K562 (cell line): ENCODE data around the gene CRY2. TPM values are rescaled to one million over a fixed set of nuclear protein-coding genes. Genes with fewer than 3 reads are reported as not detected.
A peak's percentile ranks its signal among the peaks of the same experiment; 100 is the strongest.

Source experiments
- ATAC-seq: fragments of 200-7000 bp; cut with Tn5 transposase; 3 replicates; pipeline ENCODE4 v1.9.1; 2020; ENCODE audit warnings: moderate library complexity
- BruUV-seq: library from RNA; stranded (reverse); fragments of 400-500 nt; replicated peaks from 2 replicates; lab custom pipeline; 2021; lab: Mats Ljungman, UMichigan
- CTCF ChIA-PET: fragments of 300-600 bp; formaldehyde crosslinking; extraction: SDS; loops from one replicate; lab custom pipeline; 2021; ENCODE audit warnings: low intra/inter-chr PET ratio; lab: Yijun Ruan, JAX
- POLR2A ChIA-PET: fragments of 300-600, 350-650 bp; sonication (Branson Sonifier 250); formaldehyde crosslinking; extraction: SDS; loops from one replicate; lab custom pipeline; 2021; ENCODE audit warnings: antibody characterized with exemption, inconsistent platforms; lab: Yijun Ruan, JAX
- DNase-seq, 4 experiments: peaks; one replicate each; pipeline versions ENCODE4 v3.0.0 to v3.0.0-alpha.2; 2011 to 2018; ENCODE audit warnings: low spot score in 3 of 4, mixed read lengths in 3 of 4; ENCODE audit errors: extremely low read depth in 1 of 4
- FAIRE-seq: peaks from 2 replicates; lab custom pipeline; 2011; peaks lifted over from hg19 to GRCh38; lab: Jason Lieb, UNC
- H2AFZ ChIP-seq: 2 replicates; pipeline ENCODE4 v1.6.0; 2011; ENCODE audit warnings: low read depth, low read length, control low read depth, inconsistent platforms
- H3K27ac ChIP-seq: fragments of 200-600 bp; 3 replicates; pipeline ENCODE4 v1.8.0; 2011; ENCODE audit warnings: low read depth, mild to moderate bottlenecking, control low read depth, inconsistent platforms, low read length, moderate library complexity, mixed read lengths; ENCODE audit errors: extremely low read depth
- H3K27me3 ChIP-seq, 2 experiments: fragments of 300-600 bp in 1 of 2; 2 replicates in 1 of 2; 3 replicates in 1 of 2; pipeline versions ENCODE4 v1.6.0 to v1.8.0; 2011; ENCODE audit warnings: inconsistent platforms in 2 of 2, low read length in 2 of 2, mild to moderate bottlenecking in 1 of 2, mixed read lengths in 1 of 2, moderate library complexity in 1 of 2; ENCODE audit not compliant: control insufficient read depth in 2 of 2, insufficient read depth in 2 of 2
- H3K36me3 ChIP-seq: fragments of 300-600 bp; 3 replicates; pipeline ENCODE4 v1.8.0; 2011; ENCODE audit warnings: mild to moderate bottlenecking, low read length, inconsistent platforms; ENCODE audit not compliant: control insufficient read depth, insufficient read depth
- H3K4me1 ChIP-seq, 2 experiments: fragments of 200-600 bp in 1 of 2; replicated peaks in 1 of 2; 2 replicates in 1 of 2; 3 replicates in 1 of 2; pipeline versions ENCODE4 v1.5.1 to v1.8.0; 2011; ENCODE audit warnings: inconsistent platforms in 2 of 2, low read length in 2 of 2, mild to moderate bottlenecking in 1 of 2, mixed read lengths in 1 of 2, moderate library complexity in 1 of 2; ENCODE audit not compliant: control insufficient read depth in 2 of 2, insufficient read depth in 2 of 2
- H3K4me2 ChIP-seq: 2 replicates; pipeline ENCODE4 v1.6.1; 2011; ENCODE audit warnings: low read length, control low read depth, inconsistent platforms, mixed read lengths; ENCODE audit not compliant: insufficient read depth
- H3K4me3 ChIP-seq: fragments of 200-600 bp; sonication (generic), shearing (Covaris generic); 2 replicates; pipeline ENCODE4 v1.5.1; 2016; ENCODE audit warnings: control low read depth, inconsistent platforms
- H3K79me2 ChIP-seq: fragments of 200-600 bp; 3 replicates; pipeline ENCODE4 v1.8.0; 2011; ENCODE audit warnings: low read length, inconsistent platforms; ENCODE audit not compliant: control insufficient read depth, insufficient read depth
- H3K9ac ChIP-seq, 2 experiments: 2 replicates each; pipeline versions ENCODE4 v1.6.0 to v1.6.1; 2011; ENCODE audit warnings: low read depth in 2 of 2, low read length in 2 of 2, control low read depth in 1 of 2, inconsistent platforms in 1 of 2, mild to moderate bottlenecking in 1 of 2, mixed read lengths in 1 of 2; ENCODE audit not compliant: insufficient read depth in 1 of 2
- H3K9me1 ChIP-seq: one replicate; pipeline ENCODE4 v1.6.0; 2011; ENCODE audit warnings: inconsistent platforms, mild to moderate bottlenecking, low read length, moderate library complexity; ENCODE audit not compliant: control insufficient read depth, insufficient read depth
- H3K9me3 ChIP-seq: replicated peaks from 2 replicates; pipeline ENCODE4 v1.5.1; 2011; ENCODE audit warnings: low read depth, low read length, inconsistent platforms; ENCODE audit not compliant: control insufficient read depth, insufficient read depth
- H4K20me1 ChIP-seq: replicated peaks from 2 replicates; pipeline ENCODE4 v1.6.1; 2011; ENCODE audit warnings: low read length, inconsistent platforms, mixed read lengths; ENCODE audit not compliant: control insufficient read depth, insufficient read depth
- MAZ ChIP-seq, 2 experiments: fragments of 450-650 bp in 1 of 2; sonication (generic) in 1 of 2; formaldehyde crosslinking; IDR thresholded peaks in 1 of 2; conservative IDR thresholded peaks in 1 of 2; 2 replicates each; pipeline versions ENCODE4 v1.4.0 to v1.5.0; 2020; ENCODE audit warnings: mild to moderate bottlenecking in 1 of 2, missing genetic modification reagents in 1 of 2
- WGBS: fragments of 100-300 bp; shearing (Covaris generic); methylation state at CpG from one replicate; pipeline ENCODE4 v1.1.6; 2016; ENCODE audit warnings: low coverage, mixed read lengths; ENCODE audit not compliant: insufficient coverage; ENCODE audit errors: missing lambda C conversion rate; 5-methylcytosine and 5-hydroxymethylcytosine counted together
- in situ Hi-C: fragments of 300-500 bp; cut with MboI; formaldehyde crosslinking; loops from 4 replicates; pipeline ENCODE4 v1.15.0; 2018; ENCODE audit warnings: inconsistent platforms, mixed read lengths
- intact Hi-C: fragments of 100-400 bp; cut with micrococcal nuclease; formaldehyde crosslinking; loops from 2 replicates; pipeline ENCODE4 v1.14.2; 2022
- polyA plus RNA-seq, 8 experiments: library from polyadenylated mRNA; depleted of rRNA in 4 of 8; stranded (reverse) in 5 of 8; unstranded in 3 of 8; fragments of >200 nt; fragmentation: Nextera tagmentation in 2 of 8; fragmentation: Illumina TruSeq in 1 of 8; extraction: Ambion mirVana in 2 of 8; extraction: Trizol in 1 of 8; gene quantifications; 2 replicates each; pipeline versions ENCODE4 v1.2.1 to v1.2.3, GENCODE V29; 2011 to 2014; ENCODE audit warnings: inconsistent platforms in 1 of 8, missing spikeins in 1 of 8
- total RNA-seq, 7 experiments: library from RNA; depleted of rRNA in 6 of 7; stranded (reverse); fragments of >200 nt in 6 of 7; fragmentation: Illumina TruSeq in 2 of 7; extraction: Trizol in 2 of 7; gene quantifications; 2 replicates each; pipeline versions ENCODE4 v1.2.1 to v1.2.3, GENCODE V29; 2011 to 2021; ENCODE audit warnings: low replicate concordance in 1 of 7
- TF ChIP-seq, protein P1 (sequence below): fragments of 250-450 bp; sonication (Bioruptor Pico); IDR thresholded peaks from 2 replicates; pipeline ENCODE4 v1.5.0; 2022; ENCODE audit warnings: mild to moderate bottlenecking

The CRY2 gene
- total and polyA plus RNA-seq, 9 of the 15 experiments (the other 6 are each of a cell fraction or from before 2014, with no cell fraction given) = 2.3 to 23.9 (median 14.8) TPM

DNA sequence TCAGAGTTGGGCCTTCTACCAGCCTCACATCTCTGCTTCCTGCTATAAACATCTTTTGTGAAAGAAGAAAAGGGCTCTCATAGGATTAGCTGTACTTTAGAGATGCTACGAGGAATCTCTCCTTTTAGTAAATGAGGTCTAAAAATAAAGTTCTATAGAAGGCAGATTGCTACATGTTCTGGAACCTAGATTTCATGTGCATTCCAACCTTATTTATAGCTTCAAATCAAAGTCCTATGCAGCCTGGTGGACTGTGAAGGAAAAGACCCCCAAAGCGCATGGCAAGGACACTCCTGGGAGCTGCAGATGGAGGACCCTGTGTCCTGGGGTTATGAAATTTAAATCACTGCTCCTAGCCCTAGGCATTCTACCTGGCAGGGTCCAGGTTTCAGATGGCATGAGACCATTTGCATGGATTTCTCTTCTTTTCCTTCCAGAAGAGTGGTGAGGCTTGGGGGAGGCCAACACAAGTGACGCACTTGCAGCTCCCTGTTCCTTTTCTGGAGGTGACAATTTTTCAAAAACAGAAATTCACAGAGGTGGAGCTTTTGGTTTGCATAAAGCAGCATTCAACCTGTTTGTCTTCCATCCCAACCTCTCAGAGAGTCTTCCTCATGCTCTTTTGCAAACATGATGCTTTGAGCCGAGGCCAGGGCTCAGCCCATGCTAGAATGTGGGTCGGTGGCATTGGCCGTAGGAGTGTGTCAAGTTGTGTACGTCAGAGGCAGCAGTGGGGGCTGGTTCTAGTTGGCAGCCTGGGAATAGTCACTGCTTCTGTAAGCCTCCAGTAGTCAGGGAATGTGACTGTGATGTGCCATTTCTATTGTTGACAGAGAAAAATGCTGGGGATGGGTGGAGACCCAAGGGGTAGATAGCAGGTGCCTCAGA is 6.3 kb downstream of the CRY2 start:
- peaks cover 2 to 3% of the 10 kb centered on the region in 2 experiments; a peak in 4 of 5 replicates for H3K4me1 ChIP-seq
- H3K9me3 ChIP-seq = no peaks in the 10 kb centered on the region
- H3K4me3 ChIP-seq = no peak overlapping the region
- ATAC-seq = no peak
- WGBS = 91% methylated on average over 7 of the region's 7 CpGs
- no peak for FAIRE-seq
- no peak overlapping the region for H3K4me2 ChIP-seq
- in situ Hi-C loops (no loop called here), intact Hi-C loops (loop anchor here (5.0 kb wide), 1 partner anchor 81 kb away; no protein-coding TSS in a partner anchor)
- no peak overlapping the region for H2AFZ ChIP-seq
- H3K9me1 ChIP-seq = no peaks in the 10 kb centered on the region
- H3K9ac ChIP-seq = 0 out of 4 replicates have a peak overlapping the region, but pooled peaks of 1 of the 2 experiments have one; percentile 43
- POLR2A ChIA-PET = no interaction called here
- peak in 1 of 4 experiments; percentile 7 for DNase-seq
- BruUV-seq = no TSS peak
- peaks cover 60% of the 10 kb centered on the region for H3K79me2 ChIP-seq
- CTCF ChIA-PET = interaction anchor here (0.7 to 1.2 kb wide), 2 partner anchors 44 to 82 kb away, joined by 3 to 8 read pairs; no protein-coding TSS in a partner anchor
- peaks cover 48% of the 10 kb centered on the region for H3K36me3 ChIP-seq
- H3K27me3 ChIP-seq = no peaks in the 10 kb centered on the region
- TF ChIP-seq, protein P1, sequence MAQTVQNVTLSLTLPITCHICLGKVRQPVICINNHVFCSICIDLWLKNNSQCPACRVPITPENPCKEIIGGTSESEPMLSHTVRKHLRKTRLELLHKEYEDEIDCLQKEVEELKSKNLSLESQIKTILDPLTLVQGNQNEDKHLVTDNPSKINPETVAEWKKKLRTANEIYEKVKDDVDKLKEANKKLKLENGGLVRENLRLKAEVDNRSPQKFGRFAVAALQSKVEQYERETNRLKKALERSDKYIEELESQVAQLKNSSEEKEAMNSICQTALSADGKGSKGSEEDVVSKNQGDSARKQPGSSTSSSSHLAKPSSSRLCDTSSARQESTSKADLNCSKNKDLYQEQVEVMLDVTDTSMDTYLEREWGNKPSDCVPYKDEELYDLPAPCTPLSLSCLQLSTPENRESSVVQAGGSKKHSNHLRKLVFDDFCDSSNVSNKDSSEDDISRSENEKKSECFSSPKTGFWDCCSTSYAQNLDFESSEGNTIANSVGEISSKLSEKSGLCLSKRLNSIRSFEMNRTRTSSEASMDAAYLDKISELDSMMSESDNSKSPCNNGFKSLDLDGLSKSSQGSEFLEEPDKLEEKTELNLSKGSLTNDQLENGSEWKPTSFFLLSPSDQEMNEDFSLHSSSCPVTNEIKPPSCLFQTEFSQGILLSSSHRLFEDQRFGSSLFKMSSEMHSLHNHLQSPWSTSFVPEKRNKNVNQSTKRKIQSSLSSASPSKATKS (CRISPR knock-in tag) = no peak
- no peak for TF ChIP-seq MAZ (CRISPR knock-in tag; conservative IDR thresholded peaks at IDR 0.05 in 1 of 2, IDR thresholded peaks at IDR 0.05 in 1 of 2)
- no peak overlapping the region for H3K27ac ChIP-seq
- H4K20me1 ChIP-seq = peaks cover 20% of the 10 kb centered on the region
